HEK293 (cell line): Measurements from ENCODE around the gene PACRG.

Experiments
- CTCF ChIA-PET: fragments of 350-600 bp; formaldehyde crosslinking; extraction: SDS; loops from one replicate; lab custom pipeline; 2021; ENCODE audit warnings: antibody characterized with exemption; lab: Yijun Ruan, JAX
- POLR2A ChIA-PET: fragments of 300-600 bp; formaldehyde crosslinking; extraction: SDS; loops from one replicate; lab custom pipeline; 2020; ENCODE audit warnings: antibody characterized with exemption, inconsistent platforms; lab: Yijun Ruan, JAX
- H3K27ac ChIP-seq: fragments of 200-500 bp; sonication (Bioruptor generic); 2 replicates; pipeline ENCODE4 v1.5.1; 2014; ENCODE audit warnings: low read depth, low read length, control low read depth, inconsistent platforms; ENCODE audit errors: extremely low read depth
- H3K36me3 ChIP-seq, 2 experiments: fragments of 200-500 bp in 1 of 2; sonication (Bioruptor generic) in 1 of 2; 1 replicate in 1 of 2; 2 replicates in 1 of 2; pipeline ENCODE4 v1.5.1; 2014 to 2017; ENCODE audit warnings: inconsistent platforms in 2 of 2, low read length in 2 of 2; ENCODE audit not compliant: control insufficient read depth in 2 of 2, insufficient read depth in 1 of 2
- H3K4me1 ChIP-seq: fragments of 200-500 bp; sonication (Bioruptor generic); 2 replicates; pipeline ENCODE4 v1.5.1; 2014; ENCODE audit warnings: mild to moderate bottlenecking, low read length, inconsistent platforms; ENCODE audit not compliant: control insufficient read depth, insufficient read depth
- H3K4me3 ChIP-seq: 2 replicates; pipeline ENCODE4 v1.5.1; 2011; ENCODE audit warnings: low read depth, mild to moderate bottlenecking, control low read depth, low read length, moderate library complexity
- H3K9me3 ChIP-seq: fragments of 200-500 bp; sonication (Bioruptor generic); 2 replicates; pipeline ENCODE4 v1.5.1; 2014; ENCODE audit warnings: low read depth, low read length, inconsistent platforms; ENCODE audit not compliant: control insufficient read depth, insufficient read depth
- AEBP2 ChIP-seq: fragments of 450-650 bp; formaldehyde crosslinking; IDR thresholded peaks from 2 replicates; pipeline ENCODE4 v1.5.1; 2016; ENCODE audit warnings: missing biosample characterization, missing genetic modification characterization, borderline replicate concordance
- EGR2 ChIP-seq: fragments of 450-650 bp; formaldehyde crosslinking; IDR thresholded peaks from 2 replicates; pipeline ENCODE4 v1.5.1; 2016; ENCODE audit warnings: low read depth, missing biosample characterization, missing genetic modification characterization
- GLIS1 ChIP-seq: fragments of 450-650 bp; formaldehyde crosslinking; IDR thresholded peaks from 2 replicates; pipeline ENCODE4 v1.5.1; 2016; ENCODE audit warnings: missing biosample characterization, missing genetic modification characterization
- INSM2 ChIP-seq: fragments of 450-650 bp; formaldehyde crosslinking; IDR thresholded peaks from 2 replicates; pipeline ENCODE4 v1.5.1; 2016; ENCODE audit warnings: missing biosample characterization, missing genetic modification characterization
- MYNN ChIP-seq: fragments of 450-650 bp; formaldehyde crosslinking; IDR thresholded peaks from 2 replicates; pipeline ENCODE4 v1.5.1; 2016; ENCODE audit warnings: missing biosample characterization, missing genetic modification characterization, borderline replicate concordance
- SCRT1 ChIP-seq: fragments of 450-650 bp; formaldehyde crosslinking; IDR thresholded peaks from 2 replicates; pipeline ENCODE4 v1.5.1; 2016; ENCODE audit warnings: missing biosample characterization, missing genetic modification characterization, borderline replicate concordance
- SP7 ChIP-seq: fragments of 450-650 bp; formaldehyde crosslinking; IDR thresholded peaks from 2 replicates; pipeline ENCODE4 v1.5.1; 2016; ENCODE audit warnings: missing biosample characterization, missing genetic modification characterization
- TSHZ1 ChIP-seq: fragments of 450-650 bp; formaldehyde crosslinking; IDR thresholded peaks from 2 replicates; pipeline ENCODE4 v1.5.1; 2016; ENCODE audit warnings: missing biosample characterization, missing genetic modification characterization, borderline replicate concordance
- ZBTB1 ChIP-seq: fragments of 450-650 bp; formaldehyde crosslinking; IDR thresholded peaks from 2 replicates; pipeline ENCODE4 v1.5.1; 2016; ENCODE audit warnings: missing biosample characterization, missing genetic modification characterization
- ZBTB10 ChIP-seq: fragments of 450-650 bp; formaldehyde crosslinking; IDR thresholded peaks from 2 replicates; pipeline ENCODE4 v1.5.1; 2016; ENCODE audit warnings: missing biosample characterization, missing genetic modification characterization
- ZFHX2 ChIP-seq: fragments of 450-650 bp; formaldehyde crosslinking; conservative IDR thresholded peaks from 2 replicates; pipeline ENCODE4 v1.5.1; 2016; ENCODE audit warnings: missing biosample characterization, missing genetic modification characterization
- ZFP41 ChIP-seq: fragments of 450-650 bp; formaldehyde crosslinking; IDR thresholded peaks from 2 replicates; pipeline ENCODE4 v1.5.1; 2016; ENCODE audit warnings: missing biosample characterization, missing genetic modification characterization, borderline replicate concordance
- ZNF114 ChIP-seq: fragments of 450-650 bp; formaldehyde crosslinking; IDR thresholded peaks from 2 replicates; pipeline ENCODE4 v1.5.0; 2017; ENCODE audit warnings: missing biosample characterization, missing genetic modification characterization
- ZNF140 ChIP-seq: fragments of 450-650 bp; formaldehyde crosslinking; IDR thresholded peaks from 2 replicates; pipeline ENCODE4 v1.5.1; 2016; ENCODE audit warnings: missing biosample characterization, missing genetic modification characterization
- ZNF274 ChIP-seq, 2 experiments: fragments of 200-500 bp in 1 of 2; fragments of 450-650 bp in 1 of 2; sonication (Bioruptor generic) in 1 of 2; formaldehyde crosslinking in 1 of 2; IDR thresholded peaks; 2 replicates each; pipeline versions ENCODE4 v1.5.1 to v1.6.1; 2014 to 2016; ENCODE audit warnings: borderline replicate concordance in 1 of 2, inconsistent platforms in 1 of 2, low read length in 1 of 2, missing biosample characterization in 1 of 2, missing genetic modification characterization in 1 of 2
- ZNF335 ChIP-seq: fragments of 450-650 bp; formaldehyde crosslinking; conservative IDR thresholded peaks from 2 replicates; pipeline ENCODE4 v1.5.1; 2016; ENCODE audit warnings: missing biosample characterization, missing genetic modification characterization
- ZNF510 ChIP-seq: fragments of 450-650 bp; formaldehyde crosslinking; IDR thresholded peaks from 2 replicates; pipeline ENCODE4 v1.5.1; 2018; ENCODE audit warnings: mild to moderate bottlenecking, missing genetic modification characterization, missing biosample characterization; ENCODE audit not compliant: insufficient replicate concordance
- ZNF521 ChIP-seq: fragments of 450-650 bp; formaldehyde crosslinking; IDR thresholded peaks from 2 replicates; pipeline ENCODE4 v1.5.1; 2017; ENCODE audit warnings: missing biosample characterization, mild to moderate bottlenecking, missing genetic modification characterization
- ZNF529 ChIP-seq: fragments of 450-650 bp; formaldehyde crosslinking; IDR thresholded peaks from 2 replicates; pipeline ENCODE4 v1.5.1; 2017; ENCODE audit warnings: missing genetic modification characterization, missing biosample characterization; ENCODE audit not compliant: insufficient replicate concordance
- ZNF555 ChIP-seq: fragments of 450-650 bp; formaldehyde crosslinking; conservative IDR thresholded peaks from 2 replicates; pipeline ENCODE4 v1.5.1; 2017; ENCODE audit warnings: missing biosample characterization, mild to moderate bottlenecking, missing genetic modification characterization, inconsistent platforms
- ZNF660 ChIP-seq: fragments of 450-650 bp; IDR thresholded peaks from 2 replicates; pipeline ENCODE4 v1.5.1; 2018; ENCODE audit warnings: missing biosample characterization, mild to moderate bottlenecking, missing genetic modification characterization
- ZNF830 ChIP-seq: fragments of 450-650 bp; IDR thresholded peaks from 2 replicates; pipeline ENCODE4 v1.5.0; 2018; ENCODE audit warnings: missing biosample characterization, missing genetic modification characterization, low read depth, mild to moderate bottlenecking, moderate library complexity
- ZSCAN23 ChIP-seq: fragments of 450-650 bp; formaldehyde crosslinking; IDR thresholded peaks from 2 replicates; pipeline ENCODE4 v1.5.1; 2016; ENCODE audit warnings: missing biosample characterization, missing genetic modification characterization

The PACRG gene

GRCh38 chr6:162709431-162709830 is 18.3 kb upstream of the PACRG start:
- ChIA-PET POLR2A (no interaction called here), CTCF (no interaction called here)
- Histone ChIP-seq H3K4me3 (no peak overlapping the region), H3K36me3 (no peaks in the 10 kb centered on the region), H3K4me1 (no peaks in the 10 kb centered on the region), H3K27ac (no peak overlapping the region), H3K9me3 (no peaks in the 10 kb centered on the region)
- no peak for TF ChIP-seq ZFHX2 (tag by site-specific recombination)

GRCh38 chr6:162710419-162710818 is 17.4 kb upstream of the PACRG start:
- Histone ChIP-seq H3K4me3 (no peak overlapping the region), H3K36me3 (no peaks in the 10 kb centered on the region), H3K9me3 (no peaks in the 10 kb centered on the region), H3K27ac (no peak overlapping the region), H3K4me1 (no peaks in the 10 kb centered on the region)
- no peak for TF ChIP-seq ZNF335 (tag by site-specific recombination)
- no peak for TF ChIP-seq EGR2 (tag by site-specific recombination)
- TF ChIP-seq AEBP2 (tag by site-specific recombination), result no peak
- TF ChIP-seq ZNF140 (tag by site-specific recombination), result no peak
- TF ChIP-seq GLIS1 (tag by site-specific recombination), result no peak
- no peak for TF ChIP-seq INSM2
- TF ChIP-seq ZNF510, result no peak
- no peak for TF ChIP-seq ZNF660 (tag by site-specific recombination)
- no peak for TF ChIP-seq ZNF555 (tag by site-specific recombination)
- no peak for TF ChIP-seq ZSCAN23 (tag by site-specific recombination)
- TF ChIP-seq ZNF114 (tag by site-specific recombination), result no peak
- TF ChIP-seq ZBTB1 (tag by site-specific recombination), result no peak
- no peak for TF ChIP-seq ZBTB10
- no peak for TF ChIP-seq ZNF830 (tag by site-specific recombination)
- no peak for TF ChIP-seq ZNF521 (tag by site-specific recombination)
- ChIA-PET CTCF (no interaction called here), POLR2A (no interaction called here)

GRCh38 chr6:162710936-162711335 is 16.8 kb upstream of the PACRG start:
- no peaks in the 10 kb centered on the region for H3K36me3 ChIP-seq
- H3K9me3 ChIP-seq, result no peaks in the 10 kb centered on the region
- no peak overlapping the region for H3K4me3 ChIP-seq
- no peak overlapping the region for H3K27ac ChIP-seq
- no peaks in the 10 kb centered on the region for H3K4me1 ChIP-seq
- ChIA-PET POLR2A (no interaction called here), CTCF (interaction anchor here (0.6 kb wide), 1 partner anchor 9 kb away, joined by 3 read pairs; no protein-coding TSS in a partner anchor)
- TF ChIP-seq TSHZ1 (tag by site-specific recombination), result no peak
- no peak for TF ChIP-seq SCRT1 (tag by site-specific recombination)
- TF ChIP-seq ZNF274 (IDR thresholded peaks at IDR 0.05; ENCODE audit: low read length), result no peak
- no peak for TF ChIP-seq ZNF274 (tag by site-specific recombination; IDR thresholded peaks at IDR 0.05; ENCODE audit: borderline replicate concordance)
- no peak for TF ChIP-seq SP7 (tag by site-specific recombination)
- no peak for TF ChIP-seq ZFP41 (tag by site-specific recombination)
- no peak for TF ChIP-seq ZNF555 (tag by site-specific recombination)
- no peak for TF ChIP-seq MYNN (tag by site-specific recombination)
- no peak for TF ChIP-seq ZNF529 (tag by site-specific recombination)
